KG1 (cell line): Measurements from ENCODE around the gene PTTG1IP.
"Not testable (repeated sequence)": the region's sequence is repeated elsewhere in the genome, so short reads cannot be mapped to it uniquely, and the experiment has no call there.

ENCODE experiments used
- DNase-seq: peaks from one replicate; lab custom pipeline; 2025; lab: John Stamatoyannopoulos, UW

PTTG1IP gene

GRCh38 chr21:44881198-44881872 lies 7.8 kb upstream of the PTTG1IP start:
- no peak for DNase-seq

GRCh38 chr21:44880405-44881197 lies 7.1 kb upstream of the PTTG1IP start:
- peak; percentile 55 for DNase-seq

DNA sequence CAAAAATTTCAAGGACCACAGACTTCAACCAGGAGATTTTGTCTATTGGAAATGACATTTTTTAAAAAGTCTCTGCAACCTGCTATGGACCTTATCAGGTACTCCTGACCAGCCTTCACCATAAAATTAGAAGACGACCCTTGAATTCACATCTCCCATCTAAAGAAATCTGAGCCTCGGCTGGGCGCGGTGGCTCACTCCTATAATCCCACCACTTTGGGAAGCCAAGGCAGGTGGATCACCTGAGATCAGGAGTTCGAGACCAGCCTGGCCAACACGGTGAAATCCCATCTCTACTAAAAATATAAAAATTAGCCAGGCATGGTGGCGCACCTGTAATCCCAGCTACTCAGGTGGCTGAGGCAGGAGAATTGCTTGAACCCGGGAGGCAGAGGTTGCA lies 5.7 kb upstream of the PTTG1IP start:
- not testable (repeated sequence) for DNase-seq

- DNase-seq: peak; percentile 39
Observed at GRCh38 chr21:44878053-44878982, 4.8 kb upstream of the PTTG1IP start.

DNA sequence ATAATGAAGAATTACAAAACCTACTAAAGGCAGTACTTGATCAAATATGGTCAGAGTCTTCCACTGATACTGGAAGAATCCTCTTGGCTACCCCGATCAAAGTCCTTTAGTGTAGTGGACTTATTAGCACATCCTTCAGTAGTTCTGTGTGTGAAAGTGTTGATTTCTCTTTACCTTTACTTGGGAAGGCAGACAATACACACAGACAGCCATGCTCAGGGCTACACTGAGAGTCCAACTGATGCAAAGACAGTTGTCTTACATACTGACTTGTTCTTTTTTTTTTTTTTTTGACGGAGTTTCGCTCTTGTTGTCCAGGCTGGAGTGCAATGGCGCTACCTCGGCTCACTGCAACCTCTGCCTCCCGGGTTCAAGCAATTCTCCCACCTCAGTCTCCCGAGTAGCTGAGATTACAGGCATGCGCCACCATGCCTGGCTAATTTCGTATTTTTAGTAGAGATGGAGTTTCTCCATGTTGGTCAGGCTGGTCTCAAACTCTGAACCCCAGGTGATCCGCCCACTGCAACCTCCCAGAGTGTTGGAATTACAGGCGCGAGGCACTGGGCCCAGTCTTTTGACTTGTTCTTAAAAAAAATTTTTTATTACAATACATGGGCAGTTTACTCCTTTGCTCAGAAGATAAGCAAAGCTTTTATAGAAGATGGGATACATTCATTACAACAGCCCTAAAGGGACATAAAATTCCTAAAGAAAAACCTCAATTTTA lies 3.5 kb upstream of the PTTG1IP start:
- no peak for DNase-seq

- peak; percentile 76 for DNase-seq
Observed at GRCh38 chr21:44875316-44875700, 1.8 kb upstream of the PTTG1IP start.

- peak; percentile 76 for DNase-seq
Observed at GRCh38 chr21:44874497-44875315, 1.2 kb upstream of the PTTG1IP start.

DNA sequence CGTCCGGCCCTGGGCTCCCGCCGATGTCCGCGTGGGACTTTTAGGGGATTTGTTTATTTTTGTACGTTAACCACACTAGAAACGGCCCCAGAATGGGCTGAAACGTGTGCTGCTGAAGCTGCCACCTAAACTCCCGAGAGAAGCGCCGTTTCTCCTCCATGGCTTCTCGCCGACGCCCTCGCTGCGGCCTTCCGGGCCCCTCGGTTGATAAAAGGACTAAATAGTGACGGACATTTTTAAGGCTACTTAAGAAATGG lies 678 bp upstream of the PTTG1IP start:
- DNase-seq: no peak

GRCh38 chr21:44872649-44873355 lies 688 bp downstream of the PTTG1IP start:
- no peak for DNase-seq

DNA sequence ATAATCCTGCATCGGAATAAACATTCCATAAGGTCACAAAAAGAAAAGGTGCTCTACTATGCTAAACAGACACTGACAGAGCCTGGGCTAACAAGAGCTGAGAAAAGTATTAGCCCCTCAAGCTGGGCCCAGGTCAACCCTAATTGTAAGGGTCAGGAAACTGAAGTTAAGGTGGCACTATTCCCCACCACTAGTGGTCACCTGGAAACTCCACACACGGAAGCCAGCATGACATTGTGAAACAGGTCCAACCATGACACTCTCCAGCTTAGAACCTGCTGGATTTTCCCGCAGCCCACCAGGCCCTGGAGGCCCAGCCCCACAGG lies 1.2 kb downstream of the PTTG1IP start:
- DNase-seq: no peak

GRCh38 chr21:44871576-44872269 lies 1.8 kb downstream of the PTTG1IP start:
- DNase-seq: no peak

GRCh38 chr21:44870748-44871495 lies 2.6 kb downstream of the PTTG1IP start:
- no peak for DNase-seq

GRCh38 chr21:44869781-44870747 lies 3.4 kb downstream of the PTTG1IP start:
- DNase-seq: no peak

- no peak for DNase-seq
Observed at GRCh38 chr21:44868707-44869106, 4.8 kb downstream of the PTTG1IP start.

DNA sequence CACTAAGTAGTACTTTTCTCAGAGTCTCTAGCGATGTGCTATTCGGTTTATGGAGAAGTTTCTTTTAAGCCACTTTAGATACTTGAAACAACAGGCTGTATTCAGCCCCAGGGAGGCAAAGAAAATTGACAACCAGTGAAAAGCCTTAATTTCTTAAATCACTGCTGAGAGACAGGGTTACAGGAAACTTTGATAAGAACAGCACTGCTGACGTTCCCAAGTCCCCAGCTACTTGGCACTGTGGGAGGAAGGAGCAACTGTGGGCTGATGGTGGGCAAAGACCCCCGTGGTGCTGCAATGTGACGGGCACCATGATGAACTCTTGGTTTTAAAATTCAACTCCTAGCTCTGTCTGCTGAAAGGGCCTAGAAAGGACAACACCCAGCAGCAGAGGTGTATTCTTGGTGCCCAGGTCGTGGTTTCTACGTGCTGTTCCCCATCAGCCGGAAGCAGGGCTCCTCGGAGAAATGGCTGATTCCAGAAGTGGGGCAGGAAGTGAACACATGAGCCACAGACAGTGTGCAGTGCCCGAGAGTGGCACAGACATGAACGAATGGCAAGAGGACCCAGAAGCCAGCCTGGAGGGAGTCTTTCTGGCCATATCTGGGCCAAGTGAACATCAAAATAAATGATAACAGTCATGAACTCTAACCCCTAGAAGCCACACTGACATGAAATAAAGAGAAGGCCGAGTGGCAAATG lies 5.3 kb downstream of the PTTG1IP start:
- no peak for DNase-seq

- DNase-seq: no peak
Observed at GRCh38 chr21:44867464-44867863, 6.0 kb downstream of the PTTG1IP start.

DNA sequence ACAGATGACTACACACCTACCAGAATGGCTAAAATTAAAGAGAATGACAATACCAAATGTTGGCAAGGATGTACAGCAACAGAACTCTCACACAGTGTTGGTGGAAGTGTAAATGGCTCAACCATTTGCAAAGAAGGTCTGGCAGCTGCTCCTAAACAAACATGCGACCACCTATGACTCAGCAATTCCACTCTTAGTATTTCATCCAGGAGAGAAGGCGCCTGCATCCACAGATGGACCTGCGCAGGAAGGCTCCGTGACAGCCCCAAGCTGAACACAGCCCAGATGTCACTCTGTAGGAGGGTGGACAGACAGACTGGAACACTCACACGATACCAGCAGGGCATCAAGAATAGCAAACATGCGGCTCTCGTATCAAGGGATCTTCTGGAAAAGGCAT lies 6.7 kb downstream of the PTTG1IP start:
- DNase-seq: no peak
